ENCODE data around the gene AMDHD1.

DNA sequence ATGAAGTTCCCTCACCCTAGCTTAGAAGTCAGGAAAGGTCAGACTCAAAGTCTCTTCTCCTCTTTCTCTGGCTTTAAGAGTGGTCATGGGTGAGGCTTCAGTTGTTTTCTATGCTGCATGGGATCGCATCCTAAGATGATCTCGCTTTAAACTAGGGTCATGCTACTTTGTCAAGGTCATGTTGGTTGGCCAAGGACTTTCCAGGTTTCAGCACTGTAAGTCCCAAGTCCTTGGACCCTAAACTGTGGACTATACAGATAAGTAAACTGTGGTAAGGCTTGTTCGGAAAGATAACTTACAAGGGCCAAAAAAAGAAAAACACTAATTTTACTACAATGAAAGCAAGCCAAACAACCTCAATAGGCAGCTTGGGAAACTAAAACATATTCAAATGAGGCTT, 35.6 kb downstream of the AMDHD1 start:
- TF ChIP-seq, protein P1, sequence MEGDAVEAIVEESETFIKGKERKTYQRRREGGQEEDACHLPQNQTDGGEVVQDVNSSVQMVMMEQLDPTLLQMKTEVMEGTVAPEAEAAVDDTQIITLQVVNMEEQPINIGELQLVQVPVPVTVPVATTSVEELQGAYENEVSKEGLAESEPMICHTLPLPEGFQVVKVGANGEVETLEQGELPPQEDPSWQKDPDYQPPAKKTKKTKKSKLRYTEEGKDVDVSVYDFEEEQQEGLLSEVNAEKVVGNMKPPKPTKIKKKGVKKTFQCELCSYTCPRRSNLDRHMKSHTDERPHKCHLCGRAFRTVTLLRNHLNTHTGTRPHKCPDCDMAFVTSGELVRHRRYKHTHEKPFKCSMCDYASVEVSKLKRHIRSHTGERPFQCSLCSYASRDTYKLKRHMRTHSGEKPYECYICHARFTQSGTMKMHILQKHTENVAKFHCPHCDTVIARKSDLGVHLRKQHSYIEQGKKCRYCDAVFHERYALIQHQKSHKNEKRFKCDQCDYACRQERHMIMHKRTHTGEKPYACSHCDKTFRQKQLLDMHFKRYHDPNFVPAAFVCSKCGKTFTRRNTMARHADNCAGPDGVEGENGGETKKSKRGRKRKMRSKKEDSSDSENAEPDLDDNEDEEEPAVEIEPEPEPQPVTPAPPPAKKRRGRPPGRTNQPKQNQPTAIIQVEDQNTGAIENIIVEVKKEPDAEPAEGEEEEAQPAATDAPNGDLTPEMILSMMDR (IDR thresholded peaks at IDR 0.05; ENCODE audit: extremely low read depth in 1 of 2, insufficient read depth in 1 of 2, low read depth in 1 of 2, low read length in 2 of 2) = no peak
- TF ChIP-seq POLR2A (IDR thresholded peaks at IDR 0.05; ENCODE audit: low read depth, low read length) (no peak), POLR2AphosphoS5 (IDR thresholded peaks at IDR 0.05; ENCODE audit: insufficient read depth, low read depth, low read length) (no peak), EZH2 (IDR thresholded peaks at IDR 0.05; ENCODE audit: borderline replicate concordance, low read depth, low read length, severe bottlenecking) (no peak), FOS (IDR thresholded peaks at IDR 0.05; ENCODE audit: borderline replicate concordance, insufficient read depth, low read length) (no peak)
- TF ChIP-seq, protein P2, sequence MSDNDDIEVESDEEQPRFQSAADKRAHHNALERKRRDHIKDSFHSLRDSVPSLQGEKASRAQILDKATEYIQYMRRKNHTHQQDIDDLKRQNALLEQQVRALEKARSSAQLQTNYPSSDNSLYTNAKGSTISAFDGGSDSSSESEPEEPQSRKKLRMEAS (IDR thresholded peaks at IDR 0.05; ENCODE audit: insufficient read depth, insufficient read length) = no peak
